Activated T-cell treated with anti-CD3 and anti-CD28 coated beads, Interleukin-2, amount 50 U/mL, for 24 hours (primary cell): ENCODE measurements around the gene C1QTNF12.
A peak's percentile ranks its signal among the peaks of the same experiment; 100 is the strongest.
"Not testable (repeated sequence)": the region's sequence is repeated elsewhere in the genome, so short reads cannot be mapped to it uniquely, and the experiment has no call there.

Experiments used
- DNase-seq: peaks from one replicate; pipeline ENCODE4 v3.0.0-alpha.2; 2020
- H3K27ac Mint-ChIP-seq: 2 replicates; pipeline ENCODE4 v1.8.0; 2020; ENCODE audit warnings: mild to moderate bottlenecking, mixed read lengths
- H3K27me3 Mint-ChIP-seq: 2 replicates; pipeline ENCODE4 v1.8.0; 2020; ENCODE audit warnings: mixed read lengths
- H3K36me3 Mint-ChIP-seq: 2 replicates; pipeline ENCODE4 v1.8.0; 2020; ENCODE audit warnings: low read depth, mixed read lengths
- H3K4me1 Mint-ChIP-seq: 2 replicates; pipeline ENCODE4 v1.8.0; 2020; ENCODE audit warnings: low read depth, mixed read lengths
- H3K4me3 Mint-ChIP-seq: 2 replicates; pipeline ENCODE4 v1.8.0; 2020; ENCODE audit warnings: mild to moderate bottlenecking, moderate library complexity, mixed read lengths
- H3K9me3 Mint-ChIP-seq: 2 replicates; pipeline ENCODE4 v1.8.0; 2020; ENCODE audit warnings: mixed read lengths

Gene C1QTNF12

GRCh38 chr1:1256956-1257871, 10.7 kb upstream of the C1QTNF12 start:
- H3K4me1 Mint-ChIP-seq = peaks cover 13% of the 10 kb centered on the region
- no peak overlapping the region for H3K4me3 Mint-ChIP-seq
- no peak for DNase-seq
- H3K36me3 Mint-ChIP-seq = peaks cover 89% of the 10 kb centered on the region
- no peaks in the 10 kb centered on the region for H3K9me3 Mint-ChIP-seq
- H3K27ac Mint-ChIP-seq = peak overlapping the region; percentile 3
- no peaks in the 10 kb centered on the region for H3K27me3 Mint-ChIP-seq

- Mint-ChIP-seq H3K36me3 (peaks cover 84% of the 10 kb centered on the region), H3K27ac (no peak overlapping the region), H3K9me3 (no peaks in the 10 kb centered on the region), H3K4me3 (no peak overlapping the region), H3K27me3 (no peaks in the 10 kb centered on the region), H3K4me1 (peaks cover 11% of the 10 kb centered on the region)
- DNase-seq = no peak
Observed at GRCh38 chr1:1255611-1256010, 9.1 kb upstream of the C1QTNF12 start.

GRCh38 chr1:1255078-1255477, 8.6 kb upstream of the C1QTNF12 start:
- DNase-seq = no peak
- Mint-ChIP-seq H3K4me1 (peaks cover 15% of the 10 kb centered on the region), H3K27ac (no peak overlapping the region), H3K4me3 (no peak overlapping the region), H3K36me3 (peaks cover 80% of the 10 kb centered on the region), H3K9me3 (no peaks in the 10 kb centered on the region), H3K27me3 (no peaks in the 10 kb centered on the region)

DNA sequence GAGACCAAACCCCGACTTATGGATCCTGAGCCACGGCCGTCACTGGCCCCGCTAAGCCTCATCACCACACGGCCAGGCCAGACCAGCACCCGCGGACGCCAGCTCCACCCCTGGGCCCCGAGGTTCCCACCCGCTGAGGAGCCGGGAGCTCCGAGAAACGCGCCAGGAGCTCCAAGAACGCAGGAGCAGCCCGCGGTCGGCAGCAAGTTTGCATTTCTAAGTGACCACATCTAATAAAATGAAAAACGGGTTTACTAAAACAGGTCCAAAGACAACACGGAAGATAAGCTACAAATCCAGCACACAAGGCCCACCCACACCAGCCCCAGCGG, 8.1 kb upstream of the C1QTNF12 start:
- Mint-ChIP-seq H3K4me3 (no peak overlapping the region), H3K27ac (no peak overlapping the region), H3K9me3 (no peaks in the 10 kb centered on the region), H3K27me3 (no peaks in the 10 kb centered on the region), H3K4me1 (peaks cover 19% of the 10 kb centered on the region), H3K36me3 (peaks cover 76% of the 10 kb centered on the region)
- no peak for DNase-seq

DNA sequence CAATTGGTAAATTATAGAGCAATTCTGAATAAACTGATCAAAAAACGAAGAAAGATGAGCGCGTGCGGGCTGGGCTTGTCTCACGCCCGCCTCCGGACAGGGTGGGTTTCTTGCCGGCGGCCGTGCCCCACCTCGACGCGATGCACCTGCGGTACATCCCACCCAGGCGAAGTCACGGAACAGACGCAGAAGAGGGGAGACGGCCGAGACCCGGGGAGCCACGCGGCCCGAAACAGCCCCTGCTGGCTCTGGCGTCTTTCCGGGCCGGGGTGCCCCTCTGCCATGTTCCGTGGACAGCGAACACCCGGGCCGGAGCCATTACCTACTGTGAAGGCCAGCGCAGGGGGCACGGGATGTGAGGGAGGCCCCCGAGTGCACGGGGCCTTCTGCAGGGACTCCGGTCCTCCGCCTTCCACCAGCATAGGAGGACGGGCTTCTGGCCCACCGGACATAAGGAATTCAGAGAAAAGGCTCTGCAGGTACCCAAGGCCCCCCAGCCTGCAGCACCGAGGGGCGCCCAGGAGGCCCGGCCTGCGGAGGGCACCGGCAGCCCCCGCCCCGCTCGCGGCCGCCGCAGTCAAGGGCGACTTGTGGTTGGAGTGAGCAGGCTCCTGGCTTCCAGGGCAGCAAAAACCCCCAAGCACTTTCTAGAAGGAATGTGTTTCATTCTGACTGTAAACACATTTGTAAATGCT, 7.6 kb upstream of the C1QTNF12 start:
- Mint-ChIP-seq H3K27ac (no peak overlapping the region), H3K27me3 (no peaks in the 10 kb centered on the region), H3K4me1 (peaks cover 17% of the 10 kb centered on the region), H3K36me3 (peaks cover 71% of the 10 kb centered on the region), H3K4me3 (no peak overlapping the region), H3K9me3 (no peaks in the 10 kb centered on the region)
- no peak for DNase-seq

DNA sequence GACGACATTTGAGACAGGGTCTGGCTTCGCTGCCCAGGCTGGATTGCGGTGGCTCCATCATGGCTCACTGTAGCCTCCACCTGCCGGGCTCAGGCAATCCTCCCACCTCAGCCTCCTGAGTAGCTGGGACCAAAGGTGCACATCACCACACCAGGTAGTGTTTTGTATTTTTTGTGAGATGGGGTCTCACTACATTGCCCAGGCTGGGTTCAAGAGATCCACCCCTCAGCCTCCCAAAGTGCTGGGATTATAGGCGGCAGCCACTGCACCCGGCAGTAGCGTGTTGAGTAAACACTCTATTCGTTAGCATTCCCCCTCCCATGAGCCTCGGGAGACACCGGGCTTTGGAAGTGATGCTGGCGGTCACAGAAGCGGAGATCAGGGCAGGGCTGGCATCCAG, 6.8 kb upstream of the C1QTNF12 start:
- Mint-ChIP-seq H3K9me3 (no peaks in the 10 kb centered on the region), H3K27ac (peak overlapping the region; percentile 54), H3K4me1 (peaks cover 17% of the 10 kb centered on the region), H3K36me3 (peaks cover 64% of the 10 kb centered on the region), H3K4me3 (no peak overlapping the region), H3K27me3 (no peaks in the 10 kb centered on the region)
- DNase-seq = no peak

GRCh38 chr1:1250786-1251284, 4.3 kb upstream of the C1QTNF12 start:
- H3K27ac Mint-ChIP-seq = peak overlapping the region; percentile 94
- DNase-seq = peak; percentile 82

GRCh38 chr1:1248009-1248913, 1.7 kb upstream of the C1QTNF12 start:
- H3K4me1 Mint-ChIP-seq = peaks cover 17% of the 10 kb centered on the region
- H3K36me3 Mint-ChIP-seq = peaks cover 23% of the 10 kb centered on the region
- H3K9me3 Mint-ChIP-seq, H3K27me3 Mint-ChIP-seq, DNase-seq, H3K4me3 Mint-ChIP-seq, H3K27ac Mint-ChIP-seq: not testable (repeated sequence)

More at GRCh38 chr1:1250786-1251284, 4.3 kb upstream of the C1QTNF12 start:
- peaks cover 17% of the 10 kb centered on the region for H3K4me1 Mint-ChIP-seq
- no peaks in the 10 kb centered on the region for H3K9me3 Mint-ChIP-seq
- peaks cover 2% of the 10 kb centered on the region for H3K27me3 Mint-ChIP-seq
- H3K36me3 Mint-ChIP-seq = peaks cover 43% of the 10 kb centered on the region
- peak overlapping the region; percentile 32 for H3K4me3 Mint-ChIP-seq

- peaks cover 3% of the 10 kb centered on the region for H3K27me3 Mint-ChIP-seq
- no peak overlapping the region for H3K4me3 Mint-ChIP-seq
- H3K9me3 Mint-ChIP-seq = no peaks in the 10 kb centered on the region
- H3K4me1 Mint-ChIP-seq = peaks cover 17% of the 10 kb centered on the region
- H3K36me3 Mint-ChIP-seq = peaks cover 14% of the 10 kb centered on the region
- DNase-seq = no peak
- H3K27ac Mint-ChIP-seq = no peak overlapping the region
Observed at GRCh38 chr1:1247341-1247913, 905 bp upstream of the C1QTNF12 start.

- Mint-ChIP-seq H3K4me3 (no peak overlapping the region), H3K4me1 (peaks cover 14% of the 10 kb centered on the region), H3K36me3 (peaks cover 4% of the 10 kb centered on the region), H3K9me3 (no peaks in the 10 kb centered on the region), H3K27me3 (peaks cover 3% of the 10 kb centered on the region), H3K27ac (no peak overlapping the region)
- DNase-seq = no peak
Observed at GRCh38 chr1:1245817-1246576, 525 bp downstream of the C1QTNF12 start.

- peaks cover 8% of the 10 kb centered on the region for H3K4me1 Mint-ChIP-seq
- H3K4me3 Mint-ChIP-seq = no peak overlapping the region
- H3K36me3 Mint-ChIP-seq = peaks cover 2% of the 10 kb centered on the region
- H3K9me3 Mint-ChIP-seq = no peaks in the 10 kb centered on the region
- peaks cover 3% of the 10 kb centered on the region for H3K27me3 Mint-ChIP-seq
- H3K27ac Mint-ChIP-seq = no peak overlapping the region
- DNase-seq = no peak
Observed at GRCh38 chr1:1245178-1245816, 1.2 kb downstream of the C1QTNF12 start.

DNA sequence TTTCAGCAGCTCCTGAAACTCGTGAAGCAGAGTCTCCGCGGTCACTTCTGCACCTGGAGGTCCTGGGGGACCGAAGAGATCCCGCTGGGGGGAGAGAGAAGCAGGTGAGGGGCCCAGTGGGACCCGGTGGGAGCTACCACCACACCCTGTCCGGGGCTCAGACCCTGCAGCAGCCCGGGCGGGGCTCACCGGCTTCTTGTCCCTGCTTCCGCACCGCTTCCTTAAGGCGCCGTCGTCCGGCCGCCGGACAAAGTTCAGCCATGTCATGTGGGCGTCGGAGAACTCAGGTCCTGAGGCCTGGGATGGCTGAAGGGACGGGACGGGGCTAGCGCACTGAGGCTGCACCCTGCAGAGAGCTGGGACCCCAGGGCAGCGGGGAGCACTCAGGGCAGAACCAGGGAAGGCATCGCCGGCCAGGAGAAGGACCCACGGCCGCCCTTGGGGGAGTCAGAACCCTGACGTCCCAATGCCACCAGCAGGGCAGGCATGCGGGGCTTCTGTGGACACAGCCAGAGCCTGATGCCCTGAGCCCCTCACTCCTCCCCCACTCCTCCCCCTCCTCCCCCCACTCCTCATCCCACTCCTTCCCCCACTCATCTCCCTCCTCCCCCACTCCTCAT, 2.2 kb downstream of the C1QTNF12 start:
- Mint-ChIP-seq H3K27ac (no peak overlapping the region), H3K4me3 (no peak overlapping the region), H3K36me3 (no peaks in the 10 kb centered on the region), H3K27me3 (peaks cover 3% of the 10 kb centered on the region), H3K4me1 (no peaks in the 10 kb centered on the region), H3K9me3 (no peaks in the 10 kb centered on the region)
- DNase-seq = no peak

DNA sequence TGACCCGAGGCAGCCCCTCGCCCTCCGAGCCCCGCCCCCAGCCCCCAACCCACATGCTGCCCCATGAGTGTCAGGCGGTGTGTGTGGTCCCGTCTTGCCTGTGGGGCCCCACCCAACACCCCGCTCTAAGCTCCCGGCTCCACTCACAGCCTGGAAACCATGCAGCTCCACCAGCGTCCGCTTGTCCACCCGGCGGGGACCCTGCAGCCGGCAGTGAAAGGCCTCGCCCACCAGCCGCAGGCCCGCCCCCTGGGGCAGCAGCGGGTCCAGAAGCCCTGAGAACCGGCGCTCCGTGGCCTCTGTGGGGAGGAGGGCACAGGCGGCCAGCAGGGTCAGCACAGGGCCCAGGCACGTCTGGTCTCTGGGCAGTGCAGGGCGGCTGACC, 2.7 kb downstream of the C1QTNF12 start:
- H3K27me3 Mint-ChIP-seq = peaks cover 3% of the 10 kb centered on the region
- no peak overlapping the region for H3K4me3 Mint-ChIP-seq
- no peaks in the 10 kb centered on the region for H3K9me3 Mint-ChIP-seq
- H3K27ac Mint-ChIP-seq = no peak overlapping the region
- H3K4me1 Mint-ChIP-seq = no peaks in the 10 kb centered on the region
- no peak for DNase-seq
- H3K36me3 Mint-ChIP-seq = no peaks in the 10 kb centered on the region
